GM19035 (cell line): Measurements from ENCODE around the gene ANK3.

Experiments used
- ATAC-seq: cut with Tn5 transposase; IDR thresholded peaks from one replicate; pipeline ENCODE4 v1.9.1; 2021; ENCODE audit not compliant: unreplicated experiment

ANK3 gene

GRCh38 chr10:60389413-60390025 lies at the start of gene ANK3:
ANK3 (minus strand) TSS chr10:60389875; CDS start chr10:60389538, 337 bp downstream.
- no peak for ATAC-seq

GRCh38 chr10:60434418-60435046 lies 44.9 kb upstream of the ANK3 start:
- no peak for ATAC-seq

- no peak for ATAC-seq
These were observed 44.0 kb upstream of the ANK3 start for GRCh38 chr10:60433684-60434083.

GRCh38 chr10:60430836-60431597 lies 41.3 kb upstream of the ANK3 start:
- no peak for ATAC-seq

- ATAC-seq = no peak
These were observed 40.3 kb upstream of the ANK3 start for GRCh38 chr10:60430017-60430416.

- no peak for ATAC-seq
These were observed 39.6 kb upstream of the ANK3 start for GRCh38 chr10:60429084-60429849.

GRCh38 chr10:60428387-60428737 lies 38.7 kb upstream of the ANK3 start:
- ATAC-seq = no peak

GRCh38 chr10:60427709-60428386 lies 38.2 kb upstream of the ANK3 start:
- no peak for ATAC-seq

GRCh38 chr10:60427148-60427547 lies 37.5 kb upstream of the ANK3 start:
- ATAC-seq = no peak

GRCh38 chr10:60426425-60426824 lies 36.8 kb upstream of the ANK3 start:
- no peak for ATAC-seq

- ATAC-seq = no peak
These were observed 35.9 kb upstream of the ANK3 start for GRCh38 chr10:60425392-60426110.

- no peak for ATAC-seq
These were observed 35.3 kb upstream of the ANK3 start for GRCh38 chr10:60424971-60425370.

- no peak for ATAC-seq
These were observed 34.2 kb upstream of the ANK3 start for GRCh38 chr10:60423920-60424319.

- ATAC-seq = no peak
These were observed 33.1 kb upstream of the ANK3 start for GRCh38 chr10:60422809-60423208.

- no peak for ATAC-seq
These were observed 31.6 kb upstream of the ANK3 start for GRCh38 chr10:60420991-60421894.

- no peak for ATAC-seq
These were observed 29.6 kb upstream of the ANK3 start for GRCh38 chr10:60419249-60419648.

- no peak for ATAC-seq
These were observed 28.2 kb upstream of the ANK3 start for GRCh38 chr10:60417901-60418300.

- no peak for ATAC-seq
These were observed 27.3 kb upstream of the ANK3 start for GRCh38 chr10:60417024-60417423.

GRCh38 chr10:60414877-60415585 lies 25.4 kb upstream of the ANK3 start:
- no peak for ATAC-seq
